Measurements from ENCODE around the gene AFG1L.
A peak's percentile ranks its signal among the peaks of the same experiment; 100 is the strongest.

- no peak for TF ChIP-seq CTCF (IDR thresholded peaks at IDR 0.05; ENCODE audit: insufficient read depth, low read length)
- TF ChIP-seq REST (IDR thresholded peaks at IDR 0.05; ENCODE audit: insufficient replicate concordance, low read depth), result peak; percentile 23
- TF ChIP-seq POLR2AphosphoS5 (IDR thresholded peaks at IDR 0.05; ENCODE audit: low read depth), result peak; percentile 81
- TF ChIP-seq GABPA (IDR thresholded peaks at IDR 0.05; ENCODE audit: low read depth), result no peak
- TF ChIP-seq SPI1 (IDR thresholded peaks at IDR 0.05; ENCODE audit: borderline replicate concordance, low read depth), result peak; percentile 91
Measured at GRCh38 chr6:108361312-108361932, 66.6 kb downstream of the AFG1L start.

All from HL-60 (cell line).